Dermis blood vessel endothelial cell (primary cell): ENCODE data around the gene SUPT3H. TPM values are rescaled to one million over a fixed set of nuclear protein-coding genes. Genes with fewer than 3 reads are reported as not detected.
A peak's percentile ranks its signal among the peaks of the same experiment; 100 is the strongest.
"Not testable (repeated sequence)": the region's sequence is repeated elsewhere in the genome, so short reads cannot be mapped to it uniquely, and the experiment has no call there.

Experiments
- DNase-seq: peaks from one replicate; pipeline ENCODE4 v3.0.0; 2010
- total RNA-seq: library from RNA; depleted of rRNA; stranded (reverse); fragments of >200 nt; gene quantifications from 2 replicates; pipeline ENCODE4 v1.2.3, GENCODE V29; 2014

SUPT3H gene
- total RNA-seq, 1 donor from 2014 or later, result 5.4 TPM

DNA sequence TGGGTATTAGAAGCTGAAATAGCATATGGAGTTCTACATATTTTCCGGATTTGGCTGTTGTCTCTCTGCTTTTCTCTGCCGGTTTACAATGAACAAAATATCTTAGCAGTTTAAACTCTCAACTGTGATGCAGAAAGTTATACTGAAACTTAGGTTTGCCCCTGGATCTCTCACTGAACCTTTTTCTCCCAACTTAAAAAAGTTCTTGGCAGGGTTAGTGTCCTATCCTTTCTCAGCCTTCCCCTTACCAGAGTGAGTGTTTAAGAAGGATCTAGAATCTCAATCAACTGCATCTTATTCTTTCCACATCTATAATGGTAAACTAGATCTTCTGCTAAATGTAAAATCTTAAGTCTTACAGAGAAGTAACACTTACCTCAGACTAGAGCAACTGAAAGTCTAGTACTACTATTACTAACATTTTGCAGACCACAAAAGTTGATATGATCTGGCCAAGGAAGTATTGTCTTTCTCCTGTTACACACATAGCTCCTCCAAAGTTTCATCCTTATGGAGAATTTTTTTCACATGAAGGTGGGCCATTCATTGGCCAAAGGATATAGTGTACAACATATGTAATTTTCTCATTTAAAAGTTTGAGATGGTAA, 441.9 kb downstream of the SUPT3H start:
- no peak for DNase-seq

DNA sequence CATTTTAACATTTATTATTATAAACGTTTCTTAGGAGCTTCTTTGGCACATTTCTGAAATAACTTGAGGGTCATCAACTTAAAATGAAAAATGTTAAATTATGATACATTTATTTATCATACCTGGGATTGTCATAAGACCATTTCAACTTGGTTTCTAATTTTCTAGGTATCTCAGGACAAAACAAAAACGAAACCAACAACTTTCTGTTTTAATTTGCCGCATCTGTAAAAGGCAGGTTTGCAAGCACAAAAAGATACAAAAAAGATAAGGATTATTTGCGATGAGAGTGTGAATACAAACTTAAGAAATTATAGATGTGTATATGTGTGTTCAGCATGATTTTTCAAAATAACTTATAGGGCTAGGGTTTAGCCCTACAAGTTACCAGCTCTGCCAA, 444.6 kb downstream of the SUPT3H start:
- DNase-seq, result no peak

DNA sequence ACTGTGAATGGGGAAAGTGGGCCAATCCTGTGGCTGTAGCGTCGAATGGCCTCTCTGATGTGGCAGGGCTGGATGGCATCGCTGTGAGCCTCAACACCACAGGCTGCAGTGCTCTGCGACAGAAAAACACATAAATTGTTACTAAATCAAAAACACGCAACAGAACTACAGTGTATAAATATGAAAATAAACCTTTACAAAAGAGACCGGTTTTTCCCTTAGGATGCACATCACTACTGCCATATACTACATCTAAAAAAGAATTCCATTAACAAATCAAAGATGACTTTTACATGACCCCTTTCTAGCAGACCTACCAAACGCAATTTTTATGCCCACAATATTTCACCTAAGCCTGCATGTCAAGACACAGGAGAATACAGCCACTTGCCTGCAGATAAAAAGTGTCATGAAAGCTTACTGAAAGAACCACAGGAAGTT, 445.1 kb downstream of the SUPT3H start:
- DNase-seq, result no peak

DNA sequence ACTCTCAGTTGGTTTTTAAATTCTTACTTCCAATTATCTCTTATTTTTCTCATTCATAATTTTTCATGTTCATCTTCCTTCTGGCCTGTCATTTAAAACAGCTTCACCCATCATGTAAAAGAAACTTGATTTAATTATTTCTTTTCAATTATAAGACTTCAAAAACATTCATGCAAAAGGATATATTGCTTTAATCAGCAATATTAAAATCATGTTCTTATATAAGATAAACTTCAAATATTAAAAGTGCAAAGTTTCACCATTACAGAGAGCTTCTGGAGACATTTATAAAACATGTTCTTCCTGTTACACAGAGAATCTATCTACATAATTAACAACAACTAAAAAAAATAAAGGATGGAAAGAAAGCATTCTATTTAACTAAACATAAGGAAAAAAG, 446.3 kb downstream of the SUPT3H start:
- no peak for DNase-seq

DNA sequence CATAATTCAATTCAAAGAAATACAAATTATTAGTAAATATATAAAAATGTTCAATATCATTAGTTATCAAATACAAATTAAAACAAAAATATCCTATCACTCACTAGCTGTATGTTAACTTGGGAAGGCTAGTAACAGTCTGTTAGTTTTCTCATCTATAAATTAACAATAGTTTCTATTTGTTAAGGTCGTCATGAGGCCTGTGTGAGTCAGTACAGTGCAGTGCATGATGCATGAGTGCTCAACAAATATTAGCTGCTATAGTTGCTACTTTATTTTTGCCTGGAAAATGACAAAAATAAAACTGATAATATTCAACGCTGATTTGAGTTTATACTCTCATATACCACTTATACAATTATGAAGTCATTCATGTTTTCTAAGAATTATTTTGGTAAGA, 451.2 kb downstream of the SUPT3H start:
- DNase-seq, result no peak

DNA sequence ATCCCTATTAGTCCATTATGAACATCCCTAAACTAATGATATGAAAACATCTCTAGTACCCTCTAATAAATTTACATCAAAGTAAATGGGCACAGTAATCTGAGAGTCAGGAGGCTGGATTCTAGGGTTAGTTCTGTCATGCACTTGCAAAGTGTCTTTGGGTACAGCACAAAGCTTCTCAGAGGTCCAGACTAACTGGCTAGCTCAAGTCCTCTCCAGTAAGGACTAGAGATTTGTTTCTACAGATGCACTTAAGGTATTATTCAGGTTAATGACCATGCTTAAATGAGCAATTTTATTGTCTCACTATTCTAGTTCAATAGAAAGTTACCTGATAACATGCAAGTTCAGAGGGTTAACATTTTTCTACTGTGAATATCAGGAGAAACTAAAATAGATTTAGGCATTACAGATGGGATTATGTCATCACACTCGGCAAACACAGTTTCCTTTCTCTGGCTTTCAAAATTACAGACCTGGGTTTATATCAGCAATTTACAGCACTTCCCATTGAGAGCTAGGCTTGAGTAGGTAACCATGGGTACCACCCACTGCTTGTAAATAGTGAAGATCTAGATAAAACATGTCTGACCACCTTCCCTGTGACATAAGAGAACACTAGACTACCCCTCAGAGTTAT, 452.5 kb downstream of the SUPT3H start:
- DNase-seq, result peak; percentile 47

DNA sequence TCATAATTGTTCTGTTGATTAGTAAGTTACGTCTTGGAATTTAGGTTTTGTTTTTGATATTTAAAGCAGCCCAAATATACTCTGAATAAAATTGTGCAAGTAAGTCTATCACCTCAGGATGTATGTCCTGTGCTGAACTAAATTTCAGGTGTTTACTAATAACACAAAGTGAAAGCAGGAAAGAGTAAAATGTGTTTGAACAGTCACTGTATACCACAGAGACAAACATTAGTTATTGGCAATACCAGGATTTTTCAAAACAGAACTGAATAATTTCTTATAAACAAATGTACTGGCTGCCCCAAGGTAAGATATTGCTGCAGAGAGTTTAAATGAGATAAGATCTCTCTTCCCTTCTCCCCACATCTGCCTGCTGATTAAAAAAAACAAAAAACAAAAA, 454.3 kb downstream of the SUPT3H start:
- no peak for DNase-seq

DNA sequence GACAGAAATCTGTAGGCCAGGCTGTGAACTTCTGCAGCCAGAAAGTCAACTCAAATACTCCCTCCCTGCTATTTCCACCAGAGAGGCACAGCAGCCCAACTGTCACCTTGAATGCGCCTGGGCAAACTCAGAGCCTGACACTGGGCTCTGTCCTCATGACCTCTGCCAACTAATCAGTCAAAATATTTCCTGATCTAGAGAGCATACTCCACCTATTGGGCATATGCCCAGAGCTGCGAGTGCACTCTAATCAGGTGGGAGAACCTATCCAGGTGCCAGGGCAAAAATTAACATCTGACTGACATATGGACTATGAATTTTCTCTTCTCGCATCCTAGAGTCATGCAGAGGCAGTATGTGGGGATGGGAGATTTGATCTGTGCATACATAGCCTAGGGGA, 455.9 kb downstream of the SUPT3H start:
- no peak for DNase-seq

DNA sequence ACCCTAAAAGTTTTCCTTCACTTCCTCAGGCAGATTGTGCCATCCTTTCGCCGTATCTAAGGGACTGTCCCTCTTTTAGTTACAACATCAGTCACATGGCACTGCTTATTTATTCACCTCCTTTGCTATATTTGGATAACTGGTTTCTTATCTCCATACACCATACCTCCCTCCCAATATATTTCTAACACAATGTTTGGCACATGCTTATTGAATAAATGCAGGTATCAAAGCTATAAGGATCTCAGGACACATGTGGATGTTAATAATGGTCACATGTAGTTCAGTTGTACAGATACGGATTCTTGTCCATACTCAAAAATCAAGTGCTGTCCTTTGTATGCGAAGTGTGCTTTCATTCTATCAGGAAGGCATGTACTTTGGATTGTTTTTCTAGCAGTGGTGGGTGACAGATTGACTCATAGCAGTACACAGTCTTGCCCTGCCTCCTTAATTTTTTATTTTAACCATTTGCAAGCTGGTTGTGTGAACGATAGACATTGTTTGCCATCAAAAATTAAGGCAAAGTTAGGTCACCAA, 456.7 kb downstream of the SUPT3H start:
- no peak for DNase-seq

DNA sequence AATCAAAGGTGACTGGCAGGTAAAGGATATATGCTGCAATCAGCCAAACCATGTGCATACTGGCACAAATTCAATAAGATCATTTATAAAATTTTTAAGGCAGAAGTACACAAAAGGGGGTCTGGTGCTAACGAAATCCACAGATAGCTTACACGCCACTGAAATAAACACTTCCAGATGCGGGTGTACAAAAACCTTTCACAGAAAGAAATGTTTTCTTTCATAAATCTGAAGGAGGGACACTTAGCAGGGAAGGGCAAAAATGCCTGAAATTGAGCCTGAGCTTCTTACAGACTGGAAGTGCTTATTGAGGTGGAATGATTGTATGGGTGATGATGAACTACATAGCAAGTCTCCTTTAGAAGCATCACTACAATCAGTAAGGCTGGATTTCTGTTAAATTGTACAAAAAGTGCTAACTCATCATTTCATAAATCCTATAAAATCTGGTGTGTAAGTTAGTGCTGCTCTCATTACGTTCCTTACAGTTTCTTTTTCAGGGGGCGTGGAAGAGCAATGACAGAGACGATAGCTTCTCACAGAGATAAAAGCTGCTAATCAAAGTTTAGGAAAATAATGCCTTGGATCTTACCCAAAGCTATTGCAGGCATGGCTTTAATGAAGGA, 458.9 kb downstream of the SUPT3H start:
- DNase-seq, result no peak

DNA sequence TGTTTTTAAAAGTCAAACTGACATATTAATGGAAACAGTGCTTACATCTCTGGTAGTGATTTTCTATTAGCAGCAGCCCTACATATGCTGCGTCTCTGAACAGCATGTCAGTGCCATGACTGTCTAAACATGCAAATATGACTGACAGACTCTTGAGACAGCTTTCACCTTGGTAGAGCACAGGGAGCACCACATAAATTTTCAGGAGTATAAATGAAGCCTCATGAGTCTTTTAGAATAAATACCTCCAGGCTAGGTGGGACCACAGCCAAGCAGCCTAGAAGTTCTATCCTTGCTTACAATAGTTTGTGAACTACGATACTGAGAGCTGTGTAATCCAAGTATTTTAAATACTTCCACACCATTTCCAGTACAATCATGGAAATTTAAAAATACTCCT, 460.3 kb downstream of the SUPT3H start:
- no peak for DNase-seq

DNA sequence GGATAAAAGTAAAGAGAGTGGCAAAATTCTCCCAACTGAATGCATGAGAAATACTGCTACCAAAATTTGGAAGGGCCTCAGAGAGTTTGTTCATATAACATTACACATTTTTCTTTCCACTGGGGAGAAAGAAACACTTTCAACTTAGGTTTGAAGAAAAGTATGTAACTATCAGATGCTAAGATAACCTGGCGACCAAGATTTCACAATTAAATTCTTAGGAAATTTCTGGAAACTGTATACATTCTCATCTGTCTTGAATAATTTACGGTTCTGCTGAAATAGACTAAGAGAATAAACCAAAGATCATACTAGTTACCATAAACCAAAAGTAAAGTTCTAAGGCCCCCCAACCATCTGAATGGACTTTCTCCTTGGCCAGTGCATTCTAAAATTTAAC, 462.6 kb downstream of the SUPT3H start:
- DNase-seq, result no peak

DNA sequence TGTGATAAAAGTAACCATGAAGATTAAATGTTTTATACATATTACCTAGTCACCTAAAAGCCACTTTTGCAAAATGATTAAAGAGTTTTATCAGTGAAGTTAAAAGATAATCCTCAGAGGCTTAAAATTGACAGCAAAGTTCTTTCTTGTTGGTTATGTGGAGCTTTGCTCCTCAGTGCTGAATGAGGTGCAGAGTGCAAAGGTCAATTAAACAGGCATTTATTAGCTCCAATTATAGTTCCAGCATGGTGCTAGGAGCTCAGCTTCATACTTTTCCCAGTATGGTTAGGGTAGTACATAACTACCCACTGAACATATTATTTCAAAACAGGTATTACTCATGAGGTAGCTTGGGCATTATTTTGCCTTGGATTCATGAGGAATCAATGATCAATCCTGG, 463.6 kb downstream of the SUPT3H start:
- no peak for DNase-seq

DNA sequence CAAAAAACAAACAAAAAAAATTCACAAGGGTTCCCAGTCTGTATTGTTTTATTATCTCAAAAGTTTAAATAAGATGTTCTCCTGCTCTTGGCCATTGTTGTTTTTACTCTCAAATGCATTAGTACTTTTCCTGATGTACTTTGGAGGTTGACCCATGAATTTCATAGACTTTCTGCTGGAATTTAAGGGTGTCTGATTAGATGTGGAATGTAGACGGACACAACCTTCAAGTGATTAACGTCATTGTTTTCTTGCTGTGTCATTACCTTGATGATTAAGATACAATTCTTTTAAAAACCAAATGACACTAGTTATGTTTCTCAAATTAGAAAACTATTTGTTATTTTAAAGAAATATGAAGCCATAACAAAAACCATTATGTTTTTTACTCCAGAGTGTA, 471.0 kb downstream of the SUPT3H start:
- no peak for DNase-seq

DNA sequence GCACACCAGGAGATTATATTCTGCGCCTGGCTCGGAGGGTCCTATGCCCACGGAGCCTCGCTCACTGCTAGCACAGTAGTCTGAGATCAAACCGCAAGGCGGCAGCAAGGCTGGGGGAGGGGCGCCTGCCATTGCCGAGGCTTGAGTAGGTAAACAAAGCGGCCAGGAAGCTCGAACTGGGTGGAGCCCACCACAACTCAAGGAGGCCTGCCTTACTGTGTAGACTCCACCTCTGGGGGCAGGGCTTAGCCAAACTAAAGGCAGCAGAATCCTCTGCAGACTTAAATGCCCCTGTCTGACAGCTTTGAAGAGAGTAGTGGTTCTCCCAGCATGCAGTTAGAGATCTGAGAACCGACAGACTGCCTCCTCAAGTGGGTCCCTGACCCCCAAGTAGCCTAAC, 477.4 kb downstream of the SUPT3H start:
- not testable (repeated sequence) for DNase-seq

DNA sequence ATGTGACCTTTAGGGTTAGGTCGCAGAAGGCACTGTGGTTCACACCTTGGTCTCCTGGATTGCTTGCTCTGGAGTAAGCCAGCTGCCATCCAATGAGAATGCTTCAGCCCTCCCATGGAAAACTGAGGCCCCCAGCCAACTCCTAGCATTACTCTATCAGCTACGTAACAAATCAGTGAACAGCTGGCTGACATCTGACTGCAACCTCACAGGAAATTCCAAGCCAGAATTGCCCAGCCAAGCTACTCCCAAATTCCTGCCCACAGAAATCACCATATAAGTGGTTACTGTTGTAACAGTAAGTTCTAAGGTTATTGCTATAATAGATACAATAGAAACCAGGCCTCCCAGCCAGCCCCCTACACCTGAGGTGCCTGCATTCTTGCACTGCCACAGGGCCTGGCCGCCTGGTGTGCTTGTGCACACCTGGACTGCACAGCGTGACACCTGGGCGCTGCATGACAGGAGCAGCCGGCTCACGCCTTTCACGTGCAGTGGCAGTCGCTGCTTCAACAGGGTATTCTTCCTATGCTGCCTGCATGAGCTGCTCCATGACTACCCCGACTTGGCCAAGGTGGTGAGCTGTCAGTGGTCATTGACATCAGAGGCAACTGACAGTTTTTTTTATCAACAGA, 479.3 kb downstream of the SUPT3H start:
- DNase-seq, result no peak

DNA sequence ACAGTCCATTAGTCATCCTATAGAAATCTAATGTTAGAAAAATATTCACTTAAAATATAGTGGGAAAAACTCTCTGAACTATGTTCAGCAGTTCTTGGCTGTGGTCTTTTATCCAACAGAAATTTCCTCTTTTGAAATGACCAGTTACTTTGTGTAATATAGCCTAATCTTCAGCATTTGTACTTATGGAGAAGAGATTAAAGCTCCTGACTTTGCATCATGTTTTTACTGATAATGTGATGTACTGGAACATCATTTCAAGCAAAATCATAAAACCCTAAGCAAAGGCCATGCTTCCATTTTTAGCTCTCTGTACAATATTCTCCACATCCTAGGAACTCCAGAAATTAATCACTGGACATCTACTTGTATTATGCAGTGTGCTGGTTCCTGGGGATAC, 480.4 kb downstream of the SUPT3H start:
- no peak for DNase-seq

DNA sequence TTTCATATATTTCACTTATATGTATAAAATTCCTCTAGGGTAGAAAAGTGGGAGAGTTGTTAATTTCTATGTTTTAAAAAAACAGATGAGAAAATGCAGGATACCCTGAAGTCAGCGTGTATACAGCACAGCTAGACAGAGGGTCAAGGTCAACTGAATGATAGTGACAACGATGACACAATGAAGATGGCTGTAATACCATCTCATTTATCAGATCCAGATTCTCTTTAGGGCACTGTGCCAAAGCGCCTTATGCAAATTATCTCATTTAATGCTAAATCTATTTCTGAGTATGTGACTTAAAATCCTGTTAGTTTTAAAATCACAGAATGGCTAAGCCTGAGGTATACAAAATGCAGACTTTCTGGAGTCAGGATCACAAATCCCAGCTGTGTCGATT, 481.0 kb downstream of the SUPT3H start:
- DNase-seq, result no peak

DNA sequence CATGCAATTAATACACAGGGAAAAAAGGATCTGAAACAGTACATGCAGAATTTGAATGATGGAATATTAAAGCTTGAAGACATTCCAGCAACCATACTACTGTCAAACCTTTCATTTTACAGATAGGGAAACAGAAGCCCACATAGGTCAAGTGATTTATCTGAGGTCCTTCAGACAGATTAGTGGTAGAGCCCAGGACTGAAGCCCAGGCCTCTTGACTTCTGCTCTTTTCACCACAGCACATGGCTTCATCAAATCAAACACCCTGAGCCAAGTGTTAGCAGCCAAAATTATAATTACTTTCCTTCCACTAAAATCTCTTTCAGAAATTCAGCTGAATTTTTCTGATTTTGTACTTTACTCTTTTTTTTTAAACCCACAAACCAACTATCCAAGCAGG, 485.2 kb downstream of the SUPT3H start:
- no peak for DNase-seq

DNA sequence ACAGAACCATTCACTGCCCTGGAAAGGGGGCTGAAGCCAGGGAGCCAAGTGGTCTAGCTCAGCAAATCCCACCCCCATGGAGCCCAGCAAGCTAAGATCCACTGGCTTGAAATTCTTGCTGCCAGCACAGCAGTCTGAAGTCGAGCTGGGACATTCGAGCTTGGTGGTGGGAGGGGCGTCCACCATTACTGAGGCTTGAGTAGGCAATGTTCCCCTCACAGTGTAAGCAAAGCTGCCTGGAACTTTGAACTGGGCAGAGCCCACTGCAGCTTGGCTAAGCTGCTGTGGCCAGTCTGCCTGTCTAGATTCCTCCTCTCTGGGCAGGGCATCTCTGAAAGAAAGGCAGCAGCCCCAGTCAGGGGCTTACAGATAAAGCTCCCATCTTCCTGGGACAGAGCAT, 498.7 kb downstream of the SUPT3H start:
- not testable (repeated sequence) for DNase-seq

DNA sequence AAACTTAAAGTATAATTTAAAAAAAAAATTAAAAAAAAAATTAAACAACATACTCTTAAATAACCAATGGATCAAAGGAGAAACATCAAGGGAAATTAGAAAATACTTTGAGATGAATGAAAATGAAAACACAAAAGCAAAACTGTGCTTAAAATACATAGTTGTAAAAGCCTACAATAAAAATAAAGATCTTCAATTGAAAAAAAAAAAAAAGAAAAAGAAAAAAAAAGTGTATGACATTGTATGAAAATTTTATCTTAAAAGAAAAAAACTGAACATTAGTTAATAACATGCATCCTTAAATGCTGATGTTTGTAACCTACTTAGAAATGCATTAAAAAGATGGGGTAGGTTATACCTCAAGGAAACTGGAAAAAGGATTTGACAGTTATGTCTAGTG, 501.1 kb downstream of the SUPT3H start:
- not testable (repeated sequence) for DNase-seq

DNA sequence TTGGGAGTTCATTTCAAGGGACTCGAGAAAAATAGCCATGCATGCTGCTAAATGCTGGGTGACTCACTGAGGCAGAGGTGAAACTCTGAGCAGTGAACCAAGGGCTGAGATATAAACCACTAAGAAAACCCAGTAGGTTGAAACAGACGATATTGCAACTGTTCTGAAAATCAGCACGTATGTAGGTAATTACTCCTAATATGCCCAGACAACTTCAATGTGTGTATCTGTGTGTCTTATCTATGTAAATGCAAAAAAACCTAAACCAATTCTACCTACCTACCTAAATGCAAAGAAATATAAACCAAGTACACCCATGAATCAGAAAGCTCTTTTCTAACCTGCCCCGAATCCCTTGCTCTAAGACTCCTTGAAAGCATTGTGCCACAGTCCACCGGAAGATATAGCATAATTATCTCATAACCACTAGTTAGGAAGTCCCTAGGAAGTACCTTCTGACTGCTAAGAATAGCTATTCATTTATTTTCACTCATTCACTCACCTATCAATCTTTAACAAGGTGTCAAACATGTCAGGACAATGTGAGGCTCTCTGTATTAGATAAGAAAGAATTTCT, 508.3 kb downstream of the SUPT3H start:
- DNase-seq, result no peak

DNA sequence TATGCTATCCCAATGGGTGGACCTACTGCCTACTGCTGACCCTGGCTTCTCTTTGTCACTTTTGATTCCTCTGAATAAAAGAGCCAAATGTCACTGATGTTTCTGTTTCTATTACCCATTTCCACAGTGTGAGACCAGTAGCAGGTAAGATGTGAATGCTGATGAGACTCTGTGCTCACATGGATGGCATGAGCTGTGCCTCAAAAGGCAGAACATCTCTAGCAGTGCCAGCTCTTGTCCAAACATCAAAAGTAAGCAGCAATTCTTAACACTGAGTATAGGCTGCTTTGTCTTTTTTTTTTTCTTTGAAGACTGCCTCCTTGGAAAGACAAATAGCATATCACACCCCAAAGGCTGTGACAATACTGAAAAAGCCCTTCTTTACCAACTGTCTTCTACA, 508.8 kb downstream of the SUPT3H start:
- DNase-seq, result no peak
